MM.1S (cell line): Measurements from ENCODE around the gene UGCG.

Experiments
- DNase-seq: peaks from one replicate; pipeline ENCODE4 v3.0.0-alpha.2; 2015
- H2AFZ ChIP-seq: fragments of 300-600 bp; sonication (generic); 2 replicates; pipeline ENCODE4 v1.6.0; 2016; ENCODE audit warnings: antibody characterized with exemption, low read length
- H3F3A ChIP-seq: fragments of 300-600 bp; sonication (generic); 2 replicates; pipeline ENCODE4 v1.6.1; 2016; ENCODE audit warnings: mild to moderate bottlenecking, antibody characterized with exemption, low read length, moderate library complexity, mixed read lengths; ENCODE audit not compliant: insufficient read depth
- H3K27ac ChIP-seq: fragments of 300-600 bp; sonication (generic); 2 replicates; pipeline ENCODE4 v1.5.1; 2016; ENCODE audit warnings: mild to moderate bottlenecking, low read length
- H3K27me3 ChIP-seq: fragments of 300-600 bp; sonication (generic); replicated peaks from 2 replicates; pipeline ENCODE4 v1.6.0; 2016; ENCODE audit warnings: low read length; ENCODE audit not compliant: insufficient read depth
- H3K36me3 ChIP-seq: fragments of 300-600 bp; sonication (generic); replicated peaks from 2 replicates; pipeline ENCODE4 v1.6.1; 2016; ENCODE audit warnings: mild to moderate bottlenecking, low read length, mixed read lengths; ENCODE audit not compliant: insufficient read depth
- H3K4me1 ChIP-seq: fragments of 300-600 bp; sonication (generic); 2 replicates; pipeline ENCODE4 v1.6.1; 2016; ENCODE audit warnings: low read length, mixed read lengths
- H3K4me2 ChIP-seq: fragments of 300-600 bp; sonication (generic); 2 replicates; pipeline ENCODE4 v1.6.0; 2016; ENCODE audit warnings: low read depth, low read length
- H3K4me3 ChIP-seq: fragments of 300-600 bp; sonication (generic); 2 replicates; pipeline ENCODE4 v1.5.1; 2016; ENCODE audit warnings: low read length, mixed read lengths
- H3K79me2 ChIP-seq: fragments of 300-600 bp; sonication (generic); 2 replicates; pipeline ENCODE4 v1.6.1; 2016; ENCODE audit warnings: mixed run types, low read length, mixed read lengths
- H3K9ac ChIP-seq: fragments of 300-600 bp; sonication (generic); 2 replicates; pipeline ENCODE4 v1.6.1; 2016; ENCODE audit warnings: low read length, mixed read lengths
- H3K9me2 ChIP-seq: fragments of 300-600 bp; sonication (generic); replicated peaks from 2 replicates; pipeline ENCODE4 v1.6.1; 2016; ENCODE audit warnings: mild to moderate bottlenecking, low read length, mixed read lengths; ENCODE audit not compliant: insufficient read depth
- H3K9me3 ChIP-seq: fragments of 300-600 bp; sonication (generic); replicated peaks from 2 replicates; pipeline ENCODE4 v1.6.1; 2016; ENCODE audit warnings: mild to moderate bottlenecking, low read length, mixed read lengths; ENCODE audit not compliant: insufficient read depth
- H4K20me1 ChIP-seq: fragments of 300-600 bp; sonication (generic); 2 replicates; pipeline ENCODE4 v1.6.1; 2016; ENCODE audit warnings: mild to moderate bottlenecking, low read length, moderate library complexity, mixed read lengths; ENCODE audit not compliant: insufficient read depth
- EZH2 ChIP-seq: fragments of 300-600 bp; sonication (generic); optimal IDR thresholded peaks from 2 replicates; pipeline ENCODE3; 2017; ENCODE audit warnings: low read depth, mild to moderate bottlenecking, antibody characterized with exemption, low read length, mixed read lengths
- EZH2phosphoT487 ChIP-seq: fragments of 300-600 bp; sonication (generic); IDR thresholded peaks from 2 replicates; pipeline ENCODE4 v1.6.1; 2018; ENCODE audit warnings: antibody characterized with exemption, low read length
- TF ChIP-seq, protein P1 (sequence below): fragments of 300-600 bp; sonication (generic); IDR thresholded peaks from 2 replicates; pipeline ENCODE4 v1.5.1; 2016; ENCODE audit warnings: antibody characterized with exemption, low read length, mixed read lengths

UGCG gene

DNA sequence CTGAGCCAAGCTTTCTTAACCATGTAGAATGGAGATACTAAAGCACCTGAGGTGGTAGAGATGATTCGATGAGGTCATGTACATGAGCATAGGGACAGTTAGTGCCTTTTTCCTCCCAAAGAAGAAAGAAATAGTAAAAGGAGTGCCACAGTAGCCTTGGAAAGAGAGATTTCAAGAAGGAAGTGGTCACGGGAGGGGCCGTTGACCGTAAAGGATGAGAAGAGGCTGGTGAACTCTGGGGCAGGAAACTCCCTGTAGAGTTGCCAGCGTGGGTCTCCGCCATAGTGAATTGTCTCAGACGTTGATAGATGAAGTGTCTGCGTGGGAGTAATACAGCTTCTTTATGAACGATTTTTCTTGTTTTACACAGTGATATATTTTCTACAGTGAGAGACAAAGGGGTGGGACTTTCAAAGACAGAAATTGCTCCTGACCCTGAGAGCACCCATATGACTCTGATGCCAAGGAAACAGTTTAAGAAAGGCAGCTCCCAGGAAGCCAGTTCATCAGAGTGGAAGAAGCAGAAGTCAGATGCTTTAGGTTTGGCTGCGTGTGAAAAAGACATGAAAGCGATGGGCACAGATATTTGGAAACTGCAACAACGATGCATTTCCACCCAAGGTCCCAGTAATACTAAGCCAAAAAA, 41.3 kb downstream of the UGCG start:
- H3K36me3 ChIP-seq, result 0 out of 2 replicates have a peak, but pooled peaks cover 4% of the 10 kb centered on the region
- no peaks in the 10 kb centered on the region for H3K9me2 ChIP-seq
- H3K27ac ChIP-seq, result no peak overlapping the region
- 0 out of 2 replicates have a peak, but pooled peaks cover 3% of the 10 kb centered on the region for H3K4me1 ChIP-seq
- H3K27me3 ChIP-seq, result no peaks in the 10 kb centered on the region
- H4K20me1 ChIP-seq, result no peaks in the 10 kb centered on the region
- H3K4me2 ChIP-seq, result no peak overlapping the region
- TF ChIP-seq, protein P1, sequence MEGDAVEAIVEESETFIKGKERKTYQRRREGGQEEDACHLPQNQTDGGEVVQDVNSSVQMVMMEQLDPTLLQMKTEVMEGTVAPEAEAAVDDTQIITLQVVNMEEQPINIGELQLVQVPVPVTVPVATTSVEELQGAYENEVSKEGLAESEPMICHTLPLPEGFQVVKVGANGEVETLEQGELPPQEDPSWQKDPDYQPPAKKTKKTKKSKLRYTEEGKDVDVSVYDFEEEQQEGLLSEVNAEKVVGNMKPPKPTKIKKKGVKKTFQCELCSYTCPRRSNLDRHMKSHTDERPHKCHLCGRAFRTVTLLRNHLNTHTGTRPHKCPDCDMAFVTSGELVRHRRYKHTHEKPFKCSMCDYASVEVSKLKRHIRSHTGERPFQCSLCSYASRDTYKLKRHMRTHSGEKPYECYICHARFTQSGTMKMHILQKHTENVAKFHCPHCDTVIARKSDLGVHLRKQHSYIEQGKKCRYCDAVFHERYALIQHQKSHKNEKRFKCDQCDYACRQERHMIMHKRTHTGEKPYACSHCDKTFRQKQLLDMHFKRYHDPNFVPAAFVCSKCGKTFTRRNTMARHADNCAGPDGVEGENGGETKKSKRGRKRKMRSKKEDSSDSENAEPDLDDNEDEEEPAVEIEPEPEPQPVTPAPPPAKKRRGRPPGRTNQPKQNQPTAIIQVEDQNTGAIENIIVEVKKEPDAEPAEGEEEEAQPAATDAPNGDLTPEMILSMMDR, result no peak
- no peak for TF ChIP-seq EZH2phosphoT487
- TF ChIP-seq EZH2, result no peak
- no peak overlapping the region for H3K9ac ChIP-seq
- H2AFZ ChIP-seq, result no peak overlapping the region
- H3K79me2 ChIP-seq, result no peaks in the 10 kb centered on the region
- H3K9me3 ChIP-seq, result no peaks in the 10 kb centered on the region
- no peak overlapping the region for H3K4me3 ChIP-seq
- no peaks in the 10 kb centered on the region for H3F3A ChIP-seq
- DNase-seq, result no peak

DNA sequence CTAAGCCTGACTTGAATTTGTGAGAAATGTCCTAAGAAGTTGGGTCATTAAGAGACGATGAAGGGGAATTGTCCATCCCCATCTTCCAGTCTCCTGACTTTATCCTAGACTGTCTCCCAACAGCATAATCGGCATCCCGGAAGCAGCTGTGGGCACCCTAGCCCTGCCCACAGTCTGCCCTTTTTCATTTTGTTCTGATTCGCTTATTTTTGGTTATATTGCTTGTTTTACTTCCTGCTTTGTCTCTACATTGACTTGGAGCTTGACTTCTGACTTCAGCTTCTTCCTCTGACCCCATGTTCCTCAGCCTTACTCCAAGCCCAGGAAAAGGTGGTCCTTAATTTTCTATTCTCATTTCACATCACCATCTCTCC, 41.8 kb downstream of the UGCG start:
- Histone ChIP-seq H3K4me3 (no peak overlapping the region), H3K9me2 (no peaks in the 10 kb centered on the region), H3K9ac (no peak overlapping the region), H3K4me2 (no peak overlapping the region), H2AFZ (no peak overlapping the region), H3F3A (no peaks in the 10 kb centered on the region), H4K20me1 (no peaks in the 10 kb centered on the region), H3K79me2 (no peaks in the 10 kb centered on the region), H3K9me3 (no peaks in the 10 kb centered on the region), H3K36me3 (0 out of 2 replicates have a peak, but pooled peaks cover 4% of the 10 kb centered on the region), H3K4me1 (0 out of 2 replicates have a peak, but pooled peaks cover 3% of the 10 kb centered on the region), H3K27me3 (no peaks in the 10 kb centered on the region), H3K27ac (no peak overlapping the region)
- TF ChIP-seq EZH2, result no peak
- DNase-seq, result no peak

DNA sequence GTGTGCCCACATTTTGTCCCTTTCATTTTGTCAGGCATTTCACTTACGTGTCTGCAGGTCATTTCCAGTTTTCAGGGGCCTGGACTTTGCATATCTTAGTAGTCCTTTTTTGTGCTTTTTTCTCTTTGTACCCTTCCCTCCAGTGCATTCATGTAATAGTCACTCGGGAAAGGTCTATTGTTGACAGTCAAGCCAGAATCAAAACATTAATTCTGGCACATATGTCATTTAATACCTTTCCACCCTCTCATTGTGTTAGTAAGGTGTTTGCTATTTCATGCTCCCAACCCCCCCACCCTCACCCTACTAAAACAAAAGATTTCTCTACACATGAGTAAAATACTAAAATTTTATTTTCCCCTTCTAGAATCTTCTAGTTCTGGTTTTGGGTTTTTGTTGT, 42.7 kb downstream of the UGCG start:
- Histone ChIP-seq H3K9me3 (no peaks in the 10 kb centered on the region), H3K36me3 (no peaks in the 10 kb centered on the region), H3K4me2 (no peak overlapping the region), H3K27ac (no peak overlapping the region), H3K4me3 (no peak overlapping the region), H2AFZ (no peak overlapping the region), H3K9me2 (no peaks in the 10 kb centered on the region), H3K79me2 (no peaks in the 10 kb centered on the region), H3K27me3 (no peaks in the 10 kb centered on the region), H3K9ac (no peak overlapping the region), H3F3A (no peaks in the 10 kb centered on the region), H3K4me1 (0 out of 2 replicates have a peak, but pooled peaks cover 3% of the 10 kb centered on the region), H4K20me1 (no peaks in the 10 kb centered on the region)
- no peak for DNase-seq
- TF ChIP-seq, protein P1, result no peak
- TF ChIP-seq EZH2 (no peak), EZH2phosphoT487 (no peak)

DNA sequence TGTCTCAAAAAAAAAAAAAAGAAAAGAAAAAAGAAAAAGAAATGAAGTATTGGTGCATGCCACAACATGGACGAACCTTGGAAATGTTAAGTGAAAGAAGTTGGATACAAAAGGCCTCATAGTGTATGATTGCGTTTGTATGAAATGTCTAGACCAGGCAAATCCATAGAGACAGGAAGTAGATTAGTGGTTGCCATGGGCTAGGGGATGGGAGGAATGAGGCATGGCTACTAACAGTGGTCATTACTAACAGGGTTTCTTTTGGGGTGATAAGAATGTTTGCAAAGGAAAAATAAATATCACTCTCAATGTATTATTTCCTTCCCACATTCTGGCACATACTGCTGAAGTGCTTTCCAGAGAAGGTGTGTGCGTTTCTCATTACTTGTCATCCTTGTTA, 44.1 kb downstream of the UGCG start:
- Histone ChIP-seq H4K20me1 (no peaks in the 10 kb centered on the region), H3K27me3 (no peaks in the 10 kb centered on the region), H2AFZ (no peak overlapping the region), H3K9me2 (no peaks in the 10 kb centered on the region), H3K4me2 (no peak overlapping the region), H3K9ac (no peak overlapping the region), H3K79me2 (no peaks in the 10 kb centered on the region), H3K27ac (no peak overlapping the region), H3K4me1 (peaks cover 12% of the 10 kb centered on the region), H3K4me3 (no peak overlapping the region), H3F3A (no peaks in the 10 kb centered on the region), H3K36me3 (no peaks in the 10 kb centered on the region), H3K9me3 (no peaks in the 10 kb centered on the region)
- TF ChIP-seq EZH2, result no peak
- TF ChIP-seq, protein P1, result no peak
- no peak for TF ChIP-seq EZH2phosphoT487
- no peak for DNase-seq
